Sigmoid colon (tissue), 7 donors: ENCODE data around the gene PTCSC3. TPM values are rescaled to one million over a fixed set of nuclear protein-coding genes. Genes with fewer than 3 reads are reported as not detected.

Source experiments
- DNase-seq: peaks from one replicate; pipeline ENCODE4 v3.0.0-alpha.2; 2019
- H3K27ac ChIP-seq, 4 donors: fragments of 200-600 bp; sonication (generic); one replicate each; pipeline ENCODE4 v1.5.1; 2016 to 2019; ENCODE audit warnings: mild to moderate bottlenecking in 1 of 4
- H3K27me3 ChIP-seq, 3 donors: fragments of 200-600 bp; sonication (generic); one replicate each; pipeline ENCODE4 v1.5.1; 2019; ENCODE audit warnings: mild to moderate bottlenecking in 1 of 3
- H3K36me3 ChIP-seq, 4 donors: fragments of 200-600 bp; sonication (generic); one replicate each; pipeline ENCODE4 v1.5.1; 2016 to 2019
- H3K4me1 ChIP-seq, 4 donors: fragments of 200-600 bp; sonication (generic); one replicate each; pipeline ENCODE4 v1.5.1; 2017 to 2019
- H3K4me3 ChIP-seq, 4 donors: fragments of 200-600 bp; sonication (generic); one replicate each; pipeline ENCODE4 v1.5.1; 2017 to 2019; ENCODE audit warnings: mild to moderate bottlenecking in 2 of 4, moderate library complexity in 1 of 4
- H3K9me3 ChIP-seq, 4 donors: fragments of 200-600 bp in 3 of 4; sonication (generic) in 3 of 4; one replicate each; pipeline versions ENCODE4 v1.5.1 to v1.6.1; 2013 to 2019
- EP300 ChIP-seq, 4 donors: sonication (generic); formaldehyde crosslinking; IDR thresholded peaks; one replicate each; pipeline ENCODE4 v1.6.1; 2017; ENCODE audit warnings: antibody characterized with exemption in 4 of 4
- POLR2A ChIP-seq, 2 donors: fragments of 450-650 bp; IDR thresholded peaks; one replicate each; pipeline ENCODE4 v1.6.1; 2016; ENCODE audit warnings: antibody characterized with exemption in 2 of 2, mild to moderate bottlenecking in 2 of 2, moderate library complexity in 2 of 2
- POLR2AphosphoS5 ChIP-seq, 4 donors: sonication (generic); formaldehyde crosslinking; IDR thresholded peaks; one replicate each; pipeline ENCODE4 v1.6.1; 2017; ENCODE audit warnings: antibody characterized with exemption in 4 of 4
- WGBS, 2 donors: extraction: QIAGEN DNeasy Blood & Tissue Kit; methylation state at CpG; one replicate each; pipeline ENCODE4 v1.1.7; 2013; 5-methylcytosine and 5-hydroxymethylcytosine counted together
- intact Hi-C: fragments of 100-400 bp; cut with DNase I; formaldehyde crosslinking; loops from one replicate; pipeline ENCODE4 v1.15.1; 2023
- polyA plus RNA-seq, 3 donors: library from polyadenylated mRNA; stranded (reverse); fragments of 200-250 nt; gene quantifications; one replicate each; pipeline ENCODE4 v1.2.3, GENCODE V29; 2013
- total RNA-seq, 4 donors: library from RNA; depleted of rRNA; stranded (reverse); fragments of >200 nt; gene quantifications; one replicate each; pipeline ENCODE4 v1.1.0, GENCODE V29; 2016
- TF ChIP-seq, protein P1 (sequence below), 4 experiments: fragments of 450-650 bp in 3 of 4; fragments of 200-600 bp in 1 of 4; IDR thresholded peaks; one replicate each; pipeline ENCODE4 v1.5.1; 2016 to 2019; ENCODE audit warnings: antibody characterized with exemption in 4 of 4, mild to moderate bottlenecking in 3 of 4, moderate library complexity in 2 of 4
- donor health status: healthy with polysubstance abuse.
- donor health status: Bipolar disorder and iron deficiency.
- donor health status: healthy.

Gene PTCSC3
- total and polyA plus RNA-seq, 7 donors = not detected

DNA sequence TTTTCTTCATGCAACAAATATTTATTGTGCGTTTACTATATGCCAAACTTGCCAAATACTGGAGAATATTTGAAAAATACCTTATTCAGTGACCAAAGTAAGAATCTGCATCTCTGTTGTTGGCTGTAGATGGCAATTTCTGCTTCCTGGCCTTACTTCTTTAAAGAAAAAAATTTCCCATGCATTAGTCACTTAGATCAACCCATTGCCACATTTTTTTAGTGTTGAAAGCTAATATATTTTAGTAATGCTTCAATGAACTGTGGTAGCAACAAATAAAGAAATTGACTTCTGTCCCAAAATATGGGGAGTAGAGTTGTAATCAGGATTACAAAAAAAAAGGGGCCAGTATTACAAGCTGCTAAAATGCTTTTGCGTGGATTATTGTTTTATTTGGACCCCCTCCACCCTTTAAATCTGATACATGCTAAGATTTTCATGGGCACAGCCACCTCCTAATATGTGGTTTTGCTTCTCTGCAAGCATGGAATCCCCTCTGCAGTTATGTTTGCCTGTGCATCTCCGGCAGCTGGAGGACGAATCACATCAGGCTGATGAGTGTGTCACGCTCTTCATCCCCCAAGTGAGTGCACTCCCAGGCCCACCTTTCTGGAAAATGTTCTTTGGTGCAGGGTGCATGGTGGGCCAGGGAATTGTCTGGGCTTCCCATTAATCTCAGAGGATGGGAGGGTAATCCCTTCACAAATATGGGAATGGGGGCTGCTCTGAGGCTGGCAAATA is 38.1 kb upstream of the PTCSC3 start:
- Histone ChIP-seq H3K4me1 (no peaks in the 10 kb centered on the region), H3K9me3 (no peaks in the 10 kb centered on the region), H3K27me3 (peaks cover 0 to 6% (median 0%) of the 10 kb centered on the region in 3 donors), H3K27ac (no peak overlapping the region), H3K36me3 (no peaks in the 10 kb centered on the region), H3K4me3 (no peak overlapping the region)
- 80 to 89% methylated on average over 5 of the region's 5 CpGs for WGBS, 2 donors
- intact Hi-C loops = no loop called here
- TF ChIP-seq EP300 (IDR thresholded peaks at IDR 0.05) = no peak
- TF ChIP-seq, protein P1, sequence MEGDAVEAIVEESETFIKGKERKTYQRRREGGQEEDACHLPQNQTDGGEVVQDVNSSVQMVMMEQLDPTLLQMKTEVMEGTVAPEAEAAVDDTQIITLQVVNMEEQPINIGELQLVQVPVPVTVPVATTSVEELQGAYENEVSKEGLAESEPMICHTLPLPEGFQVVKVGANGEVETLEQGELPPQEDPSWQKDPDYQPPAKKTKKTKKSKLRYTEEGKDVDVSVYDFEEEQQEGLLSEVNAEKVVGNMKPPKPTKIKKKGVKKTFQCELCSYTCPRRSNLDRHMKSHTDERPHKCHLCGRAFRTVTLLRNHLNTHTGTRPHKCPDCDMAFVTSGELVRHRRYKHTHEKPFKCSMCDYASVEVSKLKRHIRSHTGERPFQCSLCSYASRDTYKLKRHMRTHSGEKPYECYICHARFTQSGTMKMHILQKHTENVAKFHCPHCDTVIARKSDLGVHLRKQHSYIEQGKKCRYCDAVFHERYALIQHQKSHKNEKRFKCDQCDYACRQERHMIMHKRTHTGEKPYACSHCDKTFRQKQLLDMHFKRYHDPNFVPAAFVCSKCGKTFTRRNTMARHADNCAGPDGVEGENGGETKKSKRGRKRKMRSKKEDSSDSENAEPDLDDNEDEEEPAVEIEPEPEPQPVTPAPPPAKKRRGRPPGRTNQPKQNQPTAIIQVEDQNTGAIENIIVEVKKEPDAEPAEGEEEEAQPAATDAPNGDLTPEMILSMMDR (IDR thresholded peaks at IDR 0.05) = no peak
- TF ChIP-seq POLR2AphosphoS5 (IDR thresholded peaks at IDR 0.05) = no peak
- no peak for TF ChIP-seq POLR2A (IDR thresholded peaks at IDR 0.05)
- DNase-seq = no peak

DNA sequence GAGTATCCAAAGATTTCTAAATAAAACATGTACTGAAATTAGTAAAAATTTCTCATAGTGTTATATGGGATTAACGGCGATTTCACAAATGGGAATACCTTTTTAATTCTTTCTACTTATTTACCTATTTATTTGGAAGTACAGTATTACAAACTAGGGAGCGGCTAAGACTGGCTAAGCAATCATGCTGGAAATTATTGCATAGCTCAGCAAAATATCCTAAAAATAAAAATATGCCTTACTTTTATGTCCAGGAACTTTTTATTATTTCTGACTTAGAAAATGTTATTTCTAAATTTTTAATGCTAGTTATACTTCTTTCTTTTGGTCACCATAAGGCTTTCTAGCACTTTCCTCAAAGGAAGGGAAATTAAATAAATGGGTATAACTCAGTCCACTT is 36.5 kb upstream of the PTCSC3 start:
- H3K27ac ChIP-seq = no peak overlapping the region
- H3K36me3 ChIP-seq = no peaks in the 10 kb centered on the region
- TF ChIP-seq EP300 (IDR thresholded peaks at IDR 0.05) = no peak
- TF ChIP-seq POLR2AphosphoS5 (IDR thresholded peaks at IDR 0.05) = no peak
- no peak for TF ChIP-seq POLR2A (IDR thresholded peaks at IDR 0.05)
- TF ChIP-seq, protein P1 (IDR thresholded peaks at IDR 0.05) = no peak
- 96 to 98% methylated on average over 3 of the region's 3 CpGs for WGBS, 2 donors
- H3K9me3 ChIP-seq = no peaks in the 10 kb centered on the region
- no peaks in the 10 kb centered on the region for H3K4me1 ChIP-seq
- intact Hi-C loops = no loop called here
- peaks cover 0 to 6% (median 0%) of the 10 kb centered on the region in 3 donors for H3K27me3 ChIP-seq
- no peak for DNase-seq
- H3K4me3 ChIP-seq = no peak overlapping the region

DNA sequence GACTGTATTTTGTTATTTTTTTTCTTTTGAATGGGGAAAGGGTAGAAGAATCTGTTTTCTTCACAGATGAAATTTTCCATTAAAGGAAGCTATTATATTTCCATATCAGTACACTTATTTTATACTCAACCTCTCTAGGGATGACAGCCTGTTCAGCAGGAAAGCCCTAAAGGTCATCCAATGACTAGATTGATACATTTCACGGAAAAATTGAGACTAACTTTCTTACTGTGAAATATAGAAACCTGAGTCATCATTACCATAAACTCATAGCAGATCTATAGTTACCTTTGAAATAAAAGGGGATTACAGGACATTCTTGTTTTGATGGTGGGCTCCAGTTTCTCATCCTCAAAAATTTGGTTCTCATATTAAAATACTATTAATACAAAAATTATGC is 36.1 kb upstream of the PTCSC3 start:
- no peaks in the 10 kb centered on the region for H3K4me1 ChIP-seq
- H3K36me3 ChIP-seq = no peaks in the 10 kb centered on the region
- no peak overlapping the region for H3K27ac ChIP-seq
- intact Hi-C loops = no loop called here
- TF ChIP-seq, protein P1 (IDR thresholded peaks at IDR 0.05) = no peak
- TF ChIP-seq POLR2AphosphoS5 (IDR thresholded peaks at IDR 0.05) (no peak), EP300 (IDR thresholded peaks at IDR 0.05) (no peak), POLR2A (IDR thresholded peaks at IDR 0.05) (no peak)
- DNase-seq = no peak
- H3K9me3 ChIP-seq = no peaks in the 10 kb centered on the region
- 36 to 51% methylated on average over 1 of the region's 1 CpG for WGBS, 2 donors
- H3K27me3 ChIP-seq = peaks cover 0 to 6% (median 0%) of the 10 kb centered on the region in 3 donors
- H3K4me3 ChIP-seq = no peak overlapping the region

DNA sequence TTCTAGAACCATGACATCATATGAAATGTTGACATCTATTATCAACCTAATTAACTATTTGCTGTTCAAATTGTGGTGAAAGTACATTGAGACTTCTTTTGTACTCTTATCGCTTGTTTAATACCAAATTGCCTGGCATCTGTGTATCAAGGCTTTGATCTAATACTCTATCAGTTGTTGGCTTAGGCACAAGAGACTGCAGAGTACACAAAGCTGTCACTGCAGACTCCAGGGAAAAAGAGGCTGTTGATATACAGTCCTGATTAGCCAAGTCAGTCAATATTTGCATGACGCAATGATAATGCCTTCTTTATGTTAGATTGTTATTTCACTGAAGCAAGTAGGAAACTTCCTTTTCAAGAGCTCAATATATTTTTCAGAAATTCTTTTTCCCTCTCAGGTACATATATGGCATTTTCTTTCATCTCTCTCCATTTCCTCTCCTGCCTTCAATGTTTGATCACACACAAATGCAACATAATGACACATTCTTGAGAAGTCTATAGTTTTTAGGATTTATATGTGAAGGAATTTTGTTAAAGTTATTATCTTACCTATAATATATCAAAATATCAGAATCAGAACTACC is 32.3 kb upstream of the PTCSC3 start:
- WGBS, 2 donors = 26 to 67% methylated on average over 2 of the region's 2 CpGs
- no peaks in the 10 kb centered on the region for H3K4me1 ChIP-seq
- no peaks in the 10 kb centered on the region for H3K27me3 ChIP-seq
- no peaks in the 10 kb centered on the region for H3K9me3 ChIP-seq
- no peak overlapping the region for H3K27ac ChIP-seq
- TF ChIP-seq POLR2A (IDR thresholded peaks at IDR 0.05) (no peak), POLR2AphosphoS5 (IDR thresholded peaks at IDR 0.05) (no peak), EP300 (IDR thresholded peaks at IDR 0.05) (no peak)
- TF ChIP-seq, protein P1 (IDR thresholded peaks at IDR 0.05) = no peak
- no peaks in the 10 kb centered on the region for H3K36me3 ChIP-seq
- no peak overlapping the region for H3K4me3 ChIP-seq
- no peak for DNase-seq
- intact Hi-C loops = no loop called here
